ENCODE measurements around the gene CCM2. TPM values are rescaled to one million over a fixed set of nuclear protein-coding genes. Genes with fewer than 3 reads are reported as not detected.
A peak's percentile ranks its signal among the peaks of the same experiment; 100 is the strongest.

The CCM2 gene
- total RNA-seq, result 19.7 TPM

DNA sequence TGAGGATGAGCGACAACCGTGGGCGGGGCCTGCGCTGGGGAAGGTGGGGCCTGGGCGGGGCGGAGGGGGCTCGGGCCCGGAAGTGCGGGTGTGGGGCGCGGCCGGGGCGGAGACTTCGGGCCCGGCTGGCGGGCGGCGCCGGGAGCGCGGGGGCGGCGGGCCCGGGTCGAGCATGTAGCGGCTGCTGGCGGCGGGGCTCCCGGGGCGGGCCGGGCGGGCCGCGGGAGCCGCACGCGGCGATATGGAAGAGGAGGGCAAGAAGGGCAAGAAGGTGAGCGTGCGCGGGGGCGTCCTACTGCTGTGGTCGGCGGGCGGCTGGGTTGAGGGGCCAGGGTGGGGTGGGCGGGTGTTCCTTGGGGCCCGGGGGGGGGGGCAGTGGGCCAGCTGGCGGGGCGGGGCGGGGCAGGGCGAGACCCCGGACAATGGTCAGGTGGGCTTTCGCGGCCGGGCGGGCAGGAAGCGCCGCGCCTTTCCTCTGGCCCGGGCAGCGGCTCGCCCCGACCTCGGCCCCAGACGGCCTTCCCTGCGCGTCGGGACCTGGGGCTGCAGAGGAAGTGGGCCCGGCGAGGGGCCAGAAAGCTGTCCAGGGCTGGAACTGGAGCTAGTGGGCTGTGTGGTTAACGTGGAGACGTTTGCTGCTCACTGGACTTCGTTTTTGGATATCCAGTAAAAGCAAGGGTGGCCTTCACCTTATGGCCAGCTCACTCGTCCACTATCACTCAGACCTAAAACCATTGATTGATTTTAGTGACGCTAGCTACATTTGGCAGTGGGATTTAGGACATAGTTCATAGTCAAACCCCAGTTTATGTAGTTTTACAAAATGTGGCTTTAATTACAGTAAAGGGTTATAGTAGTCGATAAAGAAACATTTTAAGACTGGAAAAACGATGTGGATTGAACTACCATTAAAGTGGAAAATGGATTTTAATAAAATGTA is at the start of gene CCM2:
Gene CCM2, plus strand, starts transcription at position 109 of the 940 bp plus-strand sequence. Its CDS starts 133 bp downstream, at position 242.
- DNase-seq, result peak; percentile 43

DNA sequence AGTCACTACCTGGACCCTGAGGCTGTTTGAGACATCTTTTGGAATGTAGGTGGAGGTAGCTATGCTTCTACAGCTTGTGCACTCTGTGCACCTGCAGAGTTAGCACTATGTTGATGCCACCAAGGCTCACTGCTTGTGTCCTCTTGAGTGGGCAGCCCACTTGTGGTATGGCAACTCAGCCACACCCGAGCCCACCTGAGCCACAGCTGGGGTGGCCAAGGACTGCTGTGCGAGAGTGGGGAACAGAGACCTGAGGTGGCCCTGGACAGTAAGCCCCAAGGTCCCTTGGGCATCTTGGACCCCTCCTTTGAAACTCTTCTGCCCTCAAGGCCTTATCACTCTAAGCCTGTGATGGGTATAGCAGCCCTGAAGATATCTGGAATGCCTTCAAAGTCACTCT is 46.8 kb upstream of the CCM2 start:
- no peak for DNase-seq

DNA sequence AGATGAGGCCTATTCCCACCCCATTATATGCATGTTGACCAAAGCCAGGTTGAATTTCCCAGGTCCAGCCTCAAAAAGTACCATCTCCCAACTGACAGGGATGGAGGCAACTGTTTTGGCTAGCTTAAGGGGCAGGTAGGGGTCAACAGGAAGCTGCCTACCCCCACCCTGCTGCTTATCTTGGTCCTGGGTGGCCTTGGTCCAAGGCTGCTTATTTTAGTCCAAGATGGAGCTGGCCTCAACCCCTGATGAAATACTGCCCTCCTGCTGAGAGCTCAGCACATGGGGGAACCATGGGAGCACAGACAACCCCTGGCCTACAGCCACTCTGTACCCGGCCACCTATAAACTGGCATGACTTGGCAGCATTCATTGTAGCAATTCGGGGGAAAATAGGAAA is 44.3 kb upstream of the CCM2 start:
- no peak for DNase-seq

DNA sequence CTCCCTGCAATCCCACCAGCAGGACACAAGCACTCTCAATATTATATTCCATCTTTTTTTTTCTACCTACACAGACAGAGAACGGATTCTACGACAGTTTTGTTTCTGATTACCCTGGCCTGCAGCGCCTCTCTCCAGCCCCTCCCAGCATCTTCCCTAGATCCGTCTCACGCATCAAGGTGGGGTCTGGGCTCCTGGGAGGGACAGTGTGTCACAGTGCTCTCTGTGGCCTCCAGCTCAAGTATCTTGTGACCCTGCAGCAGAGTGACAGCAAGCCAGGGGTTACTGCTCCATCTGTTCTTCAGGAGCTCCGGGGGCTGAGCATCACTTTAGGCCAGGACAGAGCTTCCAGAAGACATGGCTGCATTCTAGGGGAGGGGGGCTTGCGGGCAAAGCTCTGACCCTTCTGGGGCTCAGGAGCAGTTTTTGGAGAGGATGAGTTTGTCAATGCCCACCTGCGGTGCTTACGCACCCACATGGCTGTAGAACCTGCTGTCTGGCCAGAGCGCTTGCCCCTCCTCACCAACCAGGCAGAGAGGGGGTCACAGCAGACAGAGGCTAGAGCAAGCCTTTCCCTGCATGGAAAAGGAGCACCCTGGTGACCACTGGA is 43.7 kb upstream of the CCM2 start:
- DNase-seq, result no peak

DNA sequence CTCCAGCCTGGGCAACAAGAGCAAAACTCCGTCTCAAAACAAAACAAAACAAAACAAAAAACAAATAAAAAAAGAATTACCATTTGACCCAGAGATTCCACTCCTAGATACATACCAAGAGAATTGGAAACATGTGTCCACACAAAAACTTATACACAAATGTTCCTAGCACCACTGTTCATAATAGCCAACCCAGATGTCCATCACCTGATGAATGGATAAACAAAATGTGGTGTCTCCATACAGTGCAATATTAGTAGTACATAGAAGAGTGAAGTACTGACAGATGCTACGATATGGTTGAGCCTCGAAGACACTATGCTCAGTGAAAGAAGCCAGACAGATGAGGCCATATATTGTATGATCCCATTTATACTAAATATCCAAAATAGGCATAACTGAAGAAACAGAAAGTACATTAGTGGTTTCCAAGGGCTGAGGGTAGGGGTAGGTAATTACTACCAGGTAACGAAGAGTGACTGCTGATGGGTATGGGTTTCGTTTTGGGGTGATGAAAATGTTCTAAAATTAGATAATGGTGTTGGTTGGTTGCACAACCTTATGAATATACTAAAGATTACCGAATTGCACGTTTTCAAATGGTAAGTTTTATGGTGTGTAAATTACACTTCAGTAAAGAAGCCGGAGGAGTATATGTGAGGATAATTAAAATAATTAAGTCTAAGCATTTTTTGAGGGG is 41.2 kb upstream of the CCM2 start:
- DNase-seq, result no peak

DNA sequence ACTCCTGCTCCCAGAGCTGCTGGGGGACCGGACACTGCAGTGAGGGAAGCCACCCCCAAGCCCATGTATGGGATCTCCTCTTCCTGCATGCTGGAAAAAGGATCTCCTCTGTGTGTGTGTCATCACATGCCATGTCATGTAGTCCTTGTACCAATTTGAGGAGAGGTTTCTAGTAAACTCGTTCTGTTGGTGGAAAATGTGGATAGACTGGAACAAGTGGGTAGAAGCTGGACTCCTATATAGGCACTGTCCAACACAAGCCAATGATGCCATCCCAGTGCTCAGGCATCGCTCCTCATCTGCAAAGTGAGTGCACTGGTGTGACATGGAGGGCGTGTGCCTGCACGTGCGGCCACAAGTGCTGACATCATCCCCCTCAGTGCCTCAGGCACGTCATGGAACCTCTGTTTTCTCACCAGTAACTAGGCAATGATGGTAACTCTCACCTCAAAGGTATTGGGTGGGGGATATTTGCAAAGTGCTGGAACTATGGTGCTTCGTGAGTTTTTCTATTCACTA is 40.5 kb upstream of the CCM2 start:
- no peak for DNase-seq

DNA sequence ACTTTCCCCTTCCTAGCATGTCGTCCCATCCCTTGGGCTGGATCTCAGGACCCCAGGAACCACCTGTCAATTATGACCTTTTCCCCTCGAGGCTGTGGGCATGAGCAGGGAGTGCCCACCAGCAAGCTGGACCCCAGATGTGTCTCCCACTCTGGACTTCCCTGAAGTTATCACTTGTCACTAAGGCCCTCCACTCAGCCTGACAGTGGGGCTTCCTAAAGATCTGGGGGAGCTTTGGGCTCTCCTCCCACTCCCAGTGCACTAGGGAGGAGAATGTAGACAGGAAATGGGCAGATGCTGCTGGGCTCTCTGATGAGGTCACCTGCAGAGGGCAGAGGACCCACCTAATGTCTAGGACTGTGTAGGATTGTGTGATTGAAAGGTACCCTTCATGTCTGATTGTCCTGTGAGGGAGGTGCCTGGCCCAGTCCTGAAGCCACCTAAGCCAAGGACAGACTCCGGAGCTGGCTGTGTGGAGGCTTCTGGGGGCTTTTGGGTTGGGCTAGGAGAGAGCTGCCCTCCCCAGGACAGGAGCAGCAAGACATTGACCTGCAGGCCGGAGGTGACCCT is 39.9 kb upstream of the CCM2 start:
- no peak for DNase-seq

DNA sequence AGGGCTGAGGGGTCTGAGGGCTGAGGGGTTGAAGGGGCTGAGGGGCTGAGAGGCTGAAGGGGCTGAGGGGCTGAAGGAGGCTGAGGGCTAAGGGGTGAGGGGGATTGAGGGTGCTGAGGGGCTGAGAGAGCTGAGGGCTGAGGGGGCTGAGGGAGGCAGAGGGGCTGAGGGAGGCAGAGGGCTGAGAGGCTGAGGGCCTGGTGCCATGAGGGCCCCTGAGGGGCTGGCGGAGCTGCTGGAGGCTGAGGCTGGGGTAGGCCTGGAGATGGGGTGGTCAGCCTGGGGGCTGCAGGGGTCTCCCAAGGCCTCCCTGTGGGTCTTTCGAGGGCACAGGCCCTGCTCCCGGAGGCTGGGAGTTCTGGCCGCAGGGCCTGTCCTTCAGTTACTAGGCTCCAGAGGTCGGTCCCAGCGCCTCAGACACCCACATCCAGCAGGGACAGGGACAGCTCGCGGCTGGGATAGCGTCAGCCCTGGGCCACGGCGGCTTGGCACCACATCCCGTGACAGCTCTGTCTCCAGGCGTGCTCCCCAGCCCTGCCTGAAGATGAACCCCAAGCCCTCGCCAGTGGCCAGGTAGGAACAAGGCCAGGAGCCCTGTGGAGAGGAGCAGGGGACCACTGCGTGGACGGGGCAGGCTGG is 38.0 kb upstream of the CCM2 start:
- no peak for DNase-seq

DNA sequence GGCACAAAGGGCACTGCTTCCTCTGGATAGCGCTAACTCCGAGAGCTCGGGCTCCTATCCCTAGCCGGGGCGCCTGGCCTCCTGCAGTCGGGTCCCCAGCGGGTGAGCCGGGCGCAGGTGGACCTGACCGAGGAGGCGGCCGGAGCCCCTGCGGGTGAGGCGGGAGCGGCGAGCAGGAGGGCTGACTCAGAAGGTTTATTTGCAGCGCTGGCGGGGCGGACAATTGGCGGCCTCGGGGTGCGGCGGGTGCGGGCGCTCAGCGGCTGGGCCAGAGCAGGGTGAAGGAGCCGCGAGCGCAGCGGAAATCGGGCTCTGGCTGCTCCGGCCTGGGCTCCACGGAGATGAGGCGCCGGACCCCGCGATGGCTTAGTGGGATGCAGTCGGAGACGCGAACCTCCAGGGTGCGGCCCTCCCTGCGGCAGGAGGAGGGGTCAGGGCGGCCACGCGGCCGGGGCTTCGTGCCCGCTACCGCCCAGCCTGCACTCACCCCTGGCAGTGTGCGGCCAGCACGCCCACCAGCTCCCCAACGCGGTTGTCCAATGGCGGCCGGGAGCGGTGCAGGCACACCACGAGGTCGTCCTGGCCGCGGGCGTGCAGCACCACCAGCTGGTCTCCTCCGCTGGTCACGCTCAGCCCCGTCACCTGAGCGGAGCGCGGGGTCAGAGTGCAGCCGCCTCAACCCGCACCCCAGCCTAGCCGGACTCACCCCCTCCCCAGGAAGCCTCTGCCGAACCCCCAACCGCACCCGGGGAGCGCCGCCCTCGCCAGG is 37.3 kb upstream of the CCM2 start:
- no peak for DNase-seq

DNA sequence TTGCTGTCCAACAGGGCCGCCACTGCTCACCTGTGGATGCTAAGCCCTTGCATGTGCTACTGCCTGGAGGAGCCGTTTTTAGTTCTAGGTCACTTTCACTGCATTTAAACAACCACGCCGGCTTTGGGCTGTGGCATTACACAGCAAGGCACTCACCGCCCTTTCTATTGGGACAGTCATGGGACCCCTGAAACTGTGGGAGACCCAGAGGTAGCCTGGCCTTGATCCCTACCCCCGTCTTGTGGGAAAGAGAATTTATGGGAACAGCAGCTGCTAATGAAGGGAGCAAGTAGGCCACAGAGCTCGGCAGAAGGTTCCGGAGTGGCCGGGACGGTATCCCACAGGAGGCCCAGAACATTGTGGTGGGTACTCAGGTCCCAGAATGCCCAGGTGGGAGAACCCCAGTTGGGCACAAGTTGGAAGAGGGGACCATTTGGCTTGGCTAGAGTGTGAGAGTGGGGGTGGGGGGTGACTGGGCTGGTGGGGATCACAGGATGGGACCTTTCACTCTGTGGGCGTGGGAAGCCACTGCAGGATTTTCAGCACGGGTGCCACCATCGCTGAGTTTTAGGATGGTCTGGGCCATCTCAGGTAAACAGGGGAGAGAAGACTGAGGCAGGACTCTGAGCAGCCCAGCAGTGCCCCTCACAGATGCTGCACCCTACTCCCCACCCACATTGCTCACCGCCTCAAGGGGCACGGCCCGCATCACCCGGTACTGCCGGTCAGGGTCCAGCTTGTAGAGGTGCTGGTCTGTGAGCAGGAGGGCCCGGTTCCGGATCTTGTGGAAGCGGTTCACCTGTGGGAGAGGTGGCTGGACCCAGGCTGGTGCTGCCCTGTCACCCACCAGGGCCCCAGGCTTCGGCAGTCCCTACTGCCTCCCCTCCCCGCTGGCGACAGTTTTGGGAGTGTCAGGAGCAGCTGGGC is 36.4 kb upstream of the CCM2 start:
- no peak for DNase-seq

DNA sequence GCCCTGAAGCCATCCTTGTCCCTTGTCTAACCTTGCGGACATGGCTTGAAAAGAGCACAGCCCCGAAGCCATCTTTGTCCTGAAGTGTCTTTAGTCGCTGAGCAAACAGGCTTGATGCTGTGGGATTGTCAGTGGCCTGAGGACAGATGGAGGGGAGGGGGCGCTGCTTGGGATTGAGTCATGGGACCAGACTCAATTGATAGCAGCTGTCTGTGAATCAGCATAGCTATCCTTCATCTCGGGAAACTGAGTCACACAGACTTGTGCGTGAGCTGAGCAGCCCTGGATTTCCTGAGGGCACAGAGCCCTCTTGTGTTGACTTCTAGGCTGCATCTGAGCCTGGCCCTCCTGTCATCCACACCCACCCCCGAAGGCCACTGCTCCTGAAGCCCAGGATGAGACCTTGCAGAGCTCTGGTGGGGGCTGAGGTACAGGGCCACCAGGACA is 35.6 kb upstream of the CCM2 start:
- no peak for DNase-seq

DNA sequence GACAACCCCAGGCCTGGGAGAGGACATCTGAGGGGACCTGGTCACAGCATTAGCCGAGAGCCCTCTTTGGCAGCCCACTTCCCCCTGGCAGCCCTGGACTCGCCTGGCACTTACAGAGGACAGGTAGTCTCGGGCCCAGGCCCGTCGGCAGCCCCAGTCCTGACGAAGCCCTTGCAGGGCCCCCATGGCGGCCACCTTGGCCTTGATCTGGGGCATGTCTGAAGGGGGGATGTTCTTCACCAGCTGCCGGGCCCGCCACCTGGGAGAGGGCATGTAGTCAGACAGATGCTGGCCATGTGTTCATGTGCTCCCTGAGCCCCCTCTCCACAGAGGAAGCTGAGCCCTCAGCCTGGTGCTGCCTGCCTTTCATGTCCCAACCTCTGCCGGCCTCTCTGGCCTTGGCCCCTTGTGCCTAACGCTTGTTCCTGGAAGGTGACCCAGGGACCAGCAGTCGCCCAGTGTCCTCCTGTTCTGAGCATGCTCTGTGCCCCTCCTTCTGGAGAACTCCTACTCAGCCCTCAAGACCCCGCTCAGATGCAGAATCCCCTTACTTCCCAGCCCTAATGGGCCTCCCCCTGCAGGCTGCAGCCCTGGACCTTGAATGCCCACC is 35.1 kb upstream of the CCM2 start:
- DNase-seq, result no peak

DNA sequence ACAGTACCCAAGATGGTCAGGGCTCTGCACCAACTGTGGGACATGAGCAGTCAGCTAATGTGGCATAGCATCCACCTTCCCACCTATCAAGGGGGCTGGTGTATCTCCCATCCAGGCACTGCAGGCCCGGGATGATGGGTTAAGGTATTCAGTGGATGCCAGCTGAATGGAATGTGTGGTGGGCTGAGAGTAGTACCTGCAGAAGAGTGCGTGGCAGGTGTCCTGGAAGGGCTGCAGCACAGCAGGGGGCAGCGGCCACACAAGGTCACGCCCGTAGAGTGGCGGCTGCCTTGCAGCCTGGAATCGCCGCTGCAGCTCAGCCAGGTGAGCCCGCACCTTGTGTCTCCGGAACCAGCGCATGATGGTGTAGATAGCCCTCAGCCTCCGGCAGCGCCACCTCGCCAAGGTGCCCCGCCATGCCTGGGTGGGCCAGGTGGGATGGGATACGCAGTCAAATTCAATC is 34.5 kb upstream of the CCM2 start:
- DNase-seq, result no peak

DNA sequence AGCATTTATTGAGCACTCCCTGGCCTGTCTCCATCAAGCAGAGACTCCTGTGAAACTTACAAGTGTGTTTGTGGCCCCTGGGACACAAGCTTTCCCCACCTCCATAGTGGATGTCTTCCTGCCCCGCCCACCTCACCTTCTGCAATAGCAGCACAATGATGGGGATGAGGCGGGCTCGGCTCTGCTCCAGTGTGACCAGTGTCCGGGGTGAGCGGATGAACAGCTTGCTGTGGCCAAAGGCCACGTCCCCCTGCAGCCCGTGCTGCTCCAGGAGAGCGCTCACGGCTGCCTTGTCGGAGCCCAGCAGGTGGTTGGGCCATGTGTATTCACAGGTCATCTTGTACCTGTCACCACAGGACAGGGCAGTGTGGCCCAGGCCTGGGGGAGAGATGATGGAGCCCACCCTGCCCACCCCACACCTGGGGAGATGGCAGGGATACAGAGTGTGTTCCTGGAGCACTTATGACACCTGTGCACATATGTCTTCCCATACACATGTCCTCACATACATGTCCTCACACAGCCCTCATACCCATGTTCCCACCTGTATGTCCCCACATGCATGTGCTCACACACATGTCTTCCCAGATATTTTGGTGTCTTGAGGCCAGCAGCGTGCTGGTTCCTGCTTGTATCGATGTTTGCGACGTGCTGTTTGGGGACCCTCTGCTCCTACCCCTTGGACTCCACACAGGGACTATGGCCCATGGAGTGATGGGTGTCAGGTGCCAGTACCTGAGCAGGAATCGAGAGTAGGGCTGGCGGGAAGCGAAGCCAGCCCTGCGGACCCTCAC is 33.9 kb upstream of the CCM2 start:
- no peak for DNase-seq

DNA sequence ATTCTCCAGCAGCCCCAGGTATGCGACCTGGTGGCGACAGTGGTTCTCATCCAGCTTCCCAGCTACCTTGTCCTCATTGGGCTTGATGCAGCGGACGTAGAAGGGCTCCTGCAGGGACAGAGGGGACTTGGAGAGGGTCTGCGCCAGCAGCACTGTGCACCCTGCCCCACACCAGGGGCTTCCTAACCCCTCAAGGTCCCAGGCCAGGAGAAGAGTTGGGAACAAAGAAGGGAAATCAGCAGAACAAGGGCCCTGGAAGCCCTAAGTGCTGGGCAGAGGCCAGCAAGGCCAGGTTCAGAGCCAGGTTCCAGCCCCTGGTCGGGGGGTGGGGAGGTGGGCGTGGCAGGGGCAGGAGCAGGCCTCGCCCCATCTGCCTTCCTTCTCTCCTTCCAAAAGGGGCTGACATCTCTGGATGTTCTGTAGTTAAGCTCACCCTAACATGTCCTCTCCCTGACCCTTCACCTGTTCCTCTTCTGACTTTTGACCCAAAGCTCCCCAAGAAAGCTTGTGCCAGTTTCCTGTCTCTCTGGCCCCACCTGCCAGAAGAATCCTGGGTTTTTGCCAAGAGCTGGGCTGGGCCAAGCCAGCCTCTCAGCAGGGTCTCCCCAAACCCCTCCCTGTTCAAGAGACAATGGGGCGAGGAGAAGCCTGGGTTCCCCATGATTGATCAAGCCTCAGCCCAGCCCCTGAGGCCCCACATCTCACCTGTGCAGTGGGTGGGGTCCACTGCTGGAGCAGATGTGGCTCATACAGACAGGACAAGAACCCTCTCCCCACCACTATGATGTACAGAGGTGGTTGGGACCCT is 33.1 kb upstream of the CCM2 start:
- DNase-seq, result no peak

DNA sequence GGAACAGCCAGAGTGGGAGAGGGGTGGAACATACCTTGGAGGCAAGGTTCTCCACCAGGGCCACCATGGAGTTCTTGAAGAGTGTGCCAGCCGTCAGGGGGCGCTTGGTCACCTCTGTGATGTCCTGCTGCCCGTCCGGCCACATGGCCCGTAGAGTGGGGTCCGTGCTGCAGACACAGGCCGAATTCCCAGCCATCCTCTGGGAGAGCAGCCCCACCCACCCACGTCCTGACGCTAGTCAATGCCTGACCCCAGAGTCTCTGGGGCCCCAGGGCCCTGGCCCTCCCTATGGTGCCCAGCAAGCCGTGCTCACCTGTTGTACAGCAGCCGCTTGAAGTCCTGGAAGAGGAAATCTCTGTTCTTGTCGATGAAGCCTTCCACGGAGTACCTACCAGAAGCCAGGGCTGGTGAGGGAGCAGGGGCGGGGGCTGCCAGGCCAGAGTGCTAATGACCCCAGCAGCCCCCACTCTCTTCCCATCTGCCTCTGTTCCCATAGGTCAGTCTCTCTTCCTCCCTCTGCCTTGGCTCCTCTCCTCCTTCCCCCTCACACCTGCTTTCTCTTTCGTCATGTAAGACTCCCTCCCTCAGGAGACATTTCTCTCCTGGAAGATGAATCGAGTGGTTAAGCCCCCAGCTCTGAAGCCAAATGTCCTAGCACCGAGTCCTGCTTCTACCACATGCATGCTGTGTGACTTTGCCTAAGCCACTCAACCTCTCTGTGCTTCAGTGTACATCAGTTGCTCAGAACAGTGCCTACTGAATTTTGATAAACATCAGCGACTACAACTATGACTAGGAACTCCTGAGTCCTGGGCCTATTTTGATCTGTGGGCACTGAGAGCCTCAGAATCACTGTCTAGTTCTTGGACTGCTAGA is 32.2 kb upstream of the CCM2 start:
- DNase-seq, result no peak

Measured in skin of body (tissue), 2 donors.